ENCODE results near the gene EDEM3. TPM values are rescaled to one million over a fixed set of nuclear protein-coding genes. Genes with fewer than 3 reads are reported as not detected.

The EDEM3 gene
- total and polyA plus RNA-seq, 2 of the 8 experiments (the other 6 are each of a cell fraction or from before 2014, with no cell fraction given) = 1.6 to 14.0 TPM

DNA sequence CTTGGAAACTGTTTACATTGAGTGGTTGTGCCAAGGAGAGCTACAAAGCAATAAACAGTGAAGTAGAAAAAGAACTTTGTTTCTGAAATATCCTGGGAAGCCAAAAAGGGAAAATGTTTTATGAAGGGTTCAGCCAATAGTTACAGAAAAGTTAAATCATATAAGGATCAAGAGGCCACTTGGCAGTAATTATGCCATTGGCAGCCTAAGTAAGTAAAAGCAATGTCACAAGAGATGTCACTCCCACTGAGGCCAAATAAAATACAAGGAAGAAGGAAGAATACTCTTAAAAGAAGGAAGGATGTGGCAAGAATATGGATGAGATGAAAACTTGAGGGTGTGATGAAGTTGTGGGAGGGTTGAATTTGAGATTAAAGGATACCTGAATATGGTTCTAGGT lies 45.2 kb downstream of the EDEM3 start:
- Histone ChIP-seq H3K9ac (replicated peaks in 1 of 4; ENCODE audit: extremely low read depth in 1 of 4, low read depth in 3 of 4, low read length in 3 of 4) (no peak overlapping the region), H2AK5ac (ENCODE audit: low read depth, low read length) (no peak overlapping the region), H2BK5ac (ENCODE audit: low read depth, low read length) (no peak overlapping the region), H2BK20ac (ENCODE audit: low read length) (no peak overlapping the region), H4K20me1 (replicated peaks in 1 of 2; ENCODE audit: control insufficient read depth in 1 of 2, insufficient read depth in 2 of 2, low read length in 2 of 2) (no peaks in the 10 kb centered on the region), H3K9me3 (ENCODE audit: insufficient read depth in 2 of 2, low read depth in 1 of 2, low read length in 1 of 2) (no peaks in the 10 kb centered on the region), H3K27ac (ENCODE audit: low read depth, low read length) (no peak overlapping the region), H3K14ac (ENCODE audit: insufficient read length) (no peak overlapping the region), H3K23me2 (ENCODE audit: low read depth, low read length) (no peaks in the 10 kb centered on the region; the same call in 1 of the 2 replicates), H3K23ac (ENCODE audit: insufficient read length) (no peak overlapping the region), H4K5ac (ENCODE audit: insufficient read length, low read depth, low read length) (no peak overlapping the region), H3K27me3 (replicated peaks in 1 of 4; ENCODE audit: control insufficient read depth in 3 of 4, extremely low read depth in 1 of 4, insufficient read depth in 3 of 4, low read length in 3 of 4) (no peaks in the 10 kb centered on the region), H2BK12ac (ENCODE audit: low read depth, low read length) (no peak overlapping the region), H4K91ac (replicated peaks; ENCODE audit: insufficient read length, low read length) (no peak overlapping the region), H3K56ac (replicated peaks; ENCODE audit: insufficient read length, low read depth, low read length) (no peak overlapping the region), H2AFZ (ENCODE audit: low read length) (no peak overlapping the region), H3K4me3 (ENCODE audit: extremely low read depth in 1 of 4, insufficient read depth in 2 of 4, low read depth in 3 of 4, low read length in 4 of 4) (no peak overlapping the region), H4K8ac (ENCODE audit: extremely low read depth, insufficient read depth, low read length) (no peak overlapping the region), H2BK120ac (replicated peaks; ENCODE audit: low read depth, low read length) (no peak overlapping the region), H2BK15ac (ENCODE audit: low read length) (no peak overlapping the region), H3K4me2 (ENCODE audit: insufficient read depth in 1 of 2, low read depth in 2 of 2, low read length in 2 of 2) (no peak overlapping the region), H3K4ac (replicated peaks; ENCODE audit: insufficient read length, low read depth, low read length) (no peak overlapping the region), H3K79me2 (ENCODE audit: control insufficient read depth in 1 of 2, insufficient read depth in 2 of 2, low read length in 2 of 2) (no peaks in the 10 kb centered on the region), H3K79me1 (ENCODE audit: low read depth, low read length) (no peaks in the 10 kb centered on the region), H3K18ac (ENCODE audit: extremely low read depth, low read length) (no peak overlapping the region), H3K4me1 (replicated peaks in 1 of 4; ENCODE audit: control insufficient read depth in 3 of 4, insufficient read depth in 4 of 4, low read length in 3 of 4) (no peaks in the 10 kb centered on the region), H3K36me3 (ENCODE audit: control insufficient read depth in 2 of 4, insufficient read depth in 4 of 4, low read length in 3 of 4) (peaks cover 0 to 8% (median 0%) of the 10 kb centered on the region in 4 experiments; a peak in 1 of 8 replicates)
- DNase-seq (ENCODE audit: low read depth in 1 of 2, low spot score in 2 of 2) (no peak), FAIRE-seq (no peak)
- ChIA-PET CTCF (ENCODE audit: partially characterized antibody) (no interaction called here), POLR2A (ENCODE audit: partially characterized antibody) (no interaction called here)
- TF ChIP-seq CHD2 (IDR thresholded peaks at IDR 0.05; ENCODE audit: low read length) (no peak), CEBPB (IDR thresholded peaks at IDR 0.05; ENCODE audit: low read depth, low read length) (no peak), EP300 (IDR thresholded peaks at IDR 0.05; ENCODE audit: borderline replicate concordance in 1 of 2, low read depth in 2 of 2, low read length in 2 of 2) (no peak), SIN3A (conservative IDR thresholded peaks at IDR 0.05 in 1 of 2, IDR thresholded peaks at IDR 0.05 in 1 of 2; ENCODE audit: low read depth in 1 of 2, low read length in 2 of 2) (no peak), CTBP2 (IDR thresholded peaks at IDR 0.05; ENCODE audit: borderline replicate concordance, insufficient read depth, insufficient read length, low read length) (no peak), NRF1 (IDR thresholded peaks at IDR 0.05; ENCODE audit: low read depth, low read length) (no peak), CTCF (IDR thresholded peaks at IDR 0.05; ENCODE audit: control extremely low read depth in 1 of 3, insufficient read depth in 1 of 3, low read depth in 1 of 3, low read length in 3 of 3) (no peak), BRCA1 (IDR thresholded peaks at IDR 0.05; ENCODE audit: low read depth, low read length) (no peak), POU5F1 (IDR thresholded peaks at IDR 0.05; ENCODE audit: low read depth, low read length) (no peak), TCF12 (IDR thresholded peaks at IDR 0.05; ENCODE audit: low read depth, low read length) (no peak), YY1 (IDR thresholded peaks at IDR 0.05; ENCODE audit: low read depth, low read length) (no peak)
- TF ChIP-seq, protein P1, sequence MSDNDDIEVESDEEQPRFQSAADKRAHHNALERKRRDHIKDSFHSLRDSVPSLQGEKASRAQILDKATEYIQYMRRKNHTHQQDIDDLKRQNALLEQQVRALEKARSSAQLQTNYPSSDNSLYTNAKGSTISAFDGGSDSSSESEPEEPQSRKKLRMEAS (IDR thresholded peaks at IDR 0.05) = no peak

Measured in H1 (cell line).